ENCODE data around the gene SUMF1. TPM values are rescaled to one million over a fixed set of nuclear protein-coding genes. Genes with fewer than 3 reads are reported as not detected.

Gene SUMF1
- 10 to 100 TPM in 1 of 2 experiments, 1 to 10 TPM in 1; 8.3 to 10.3 TPM for total RNA-seq

DNA sequence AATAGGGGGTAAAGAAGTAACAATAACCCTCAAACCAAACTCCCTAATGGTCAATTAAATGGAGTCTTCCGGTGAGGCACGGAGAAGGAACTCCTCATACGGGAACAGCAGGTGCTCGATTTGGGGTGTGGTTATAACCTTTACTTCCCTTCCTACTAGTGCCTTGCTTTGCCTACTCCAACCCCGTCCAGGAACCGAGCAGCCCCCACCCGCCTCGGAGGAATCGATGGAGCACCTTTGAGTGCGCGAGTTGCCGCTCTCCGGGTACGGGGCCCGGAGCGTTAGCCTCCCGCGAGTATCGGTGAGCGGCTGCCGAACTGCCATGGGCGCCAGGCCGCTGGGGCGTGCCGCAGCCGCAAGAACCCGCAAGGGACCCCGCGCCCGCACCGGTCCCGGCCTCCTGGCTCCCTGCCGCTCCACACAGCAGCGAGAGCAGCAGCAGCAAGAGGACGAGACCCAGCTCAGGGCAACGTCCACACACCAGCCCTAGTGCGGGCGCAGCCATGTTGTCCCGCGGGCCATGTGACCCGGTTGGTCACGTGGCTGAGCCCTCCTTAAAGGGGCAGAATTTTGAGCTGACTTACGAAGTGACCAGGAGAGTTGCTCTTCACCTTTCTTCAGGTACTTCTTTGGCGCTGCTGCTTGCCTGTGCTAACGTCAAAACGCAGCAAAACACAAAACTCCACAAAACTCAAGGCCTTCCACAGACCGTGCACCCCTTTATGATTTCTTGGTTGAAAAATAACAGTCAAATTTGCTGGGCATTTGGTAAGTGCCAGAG lies at the start of gene SUMF1:
Gene SUMF1, minus strand, starts transcription at position 529 of the 781 bp plus-strand sequence. Its CDS starts 24 bp downstream, at position 505.

DNA sequence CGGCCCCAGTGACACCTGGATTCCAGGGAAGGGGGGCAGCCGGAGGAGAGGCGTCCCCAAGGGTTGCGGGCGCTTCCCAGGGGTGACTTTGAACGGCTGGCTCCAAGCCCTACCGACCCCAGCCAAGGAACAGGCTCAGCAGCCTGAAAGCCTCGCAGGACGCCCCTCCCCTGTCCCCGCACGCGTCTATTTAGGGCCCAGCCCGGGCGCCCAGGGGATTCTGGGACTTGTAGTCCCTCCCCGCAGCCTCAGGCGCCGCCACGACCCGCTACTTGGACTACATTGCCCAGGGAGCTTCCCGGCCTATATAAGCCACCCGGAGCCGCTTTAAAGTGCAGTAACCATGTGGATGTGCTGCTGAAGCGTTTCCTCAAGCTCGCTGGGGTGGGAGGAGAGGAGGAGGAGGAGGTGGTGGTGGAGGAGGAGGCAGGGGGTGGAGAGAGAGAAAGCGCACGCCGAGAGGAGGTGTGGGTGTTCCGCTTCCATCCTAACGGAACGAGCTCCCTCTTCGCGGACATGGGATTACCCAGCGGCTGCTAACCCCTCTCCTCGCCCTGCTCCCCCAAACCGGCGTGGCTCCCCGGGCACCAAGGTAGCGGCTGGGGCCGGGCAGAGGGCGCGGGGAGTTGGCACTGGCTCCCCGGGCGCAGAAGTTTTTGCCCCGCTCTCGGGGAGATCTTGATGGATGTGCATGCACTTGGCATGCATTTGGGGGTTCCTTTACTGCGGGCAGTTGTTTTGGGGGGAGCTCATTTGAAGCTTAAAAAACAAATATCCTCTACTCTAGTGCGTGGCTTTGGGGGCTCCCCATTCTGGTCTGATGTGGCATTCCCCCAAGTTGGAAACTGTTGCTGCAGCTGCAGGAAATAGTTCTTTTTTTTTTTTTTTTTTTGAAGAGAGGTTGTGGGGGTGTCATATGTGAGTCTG lies 26.2 kb upstream of the SUMF1 start, which contains the start of gene ITPR1:
Gene ITPR1, plus strand, starts transcription at position 335 of the 927 bp plus-strand sequence. CDS start 23,144 bp downstream, outside the sequence.

Other genes with a start within 250 kb of the SUMF1 start
- 10 to 100 TPM; 11.0 to 11.3 TPM for gene SETMAR, start 163.9 kb downstream of the SUMF1 start, total RNA-seq
- gene ITPR1, start 26.1 kb upstream of the SUMF1 start, total RNA-seq = 10 to 100 TPM; 34.9 to 35.8 TPM

Data from activated naive CD4-positive, alpha-beta T cell treated with anti-CD3 and anti-CD28 coated beads, Interleukin-2, amount 10 ng/mL, durations not matched to agents 5 hours and 36 hours (primary cell).